Measurements from ENCODE around the gene ERGIC1.
"Not testable (repeated sequence)": the region's sequence is repeated elsewhere in the genome, so short reads cannot be mapped to it uniquely, and the experiment has no call there.

Gene ERGIC1

DNA sequence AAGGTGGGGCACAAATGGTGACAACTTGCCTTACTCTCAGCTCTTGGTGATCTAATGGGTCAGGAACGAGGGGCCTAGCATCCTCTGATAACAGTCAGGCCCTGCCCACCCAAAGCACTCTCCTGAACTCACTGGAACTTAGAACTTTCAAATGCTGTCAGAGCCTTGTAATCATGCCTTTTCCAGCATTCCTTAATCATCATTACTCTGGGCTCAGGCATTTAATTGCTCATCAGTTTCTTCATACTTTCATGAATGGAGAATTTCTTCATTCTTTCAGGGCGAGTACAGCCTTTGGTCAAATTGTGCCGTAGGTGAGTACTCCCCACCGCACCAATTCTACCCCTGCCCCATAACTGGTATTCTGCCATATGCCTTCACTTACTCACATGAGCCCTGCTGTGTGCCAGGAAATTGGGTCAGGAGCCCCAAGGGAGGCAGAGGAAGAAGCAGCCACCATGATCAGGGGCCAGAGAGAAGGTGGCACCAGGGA is 32.8 kb upstream of the ERGIC1 start:
- no peak for DNase-seq

DNA sequence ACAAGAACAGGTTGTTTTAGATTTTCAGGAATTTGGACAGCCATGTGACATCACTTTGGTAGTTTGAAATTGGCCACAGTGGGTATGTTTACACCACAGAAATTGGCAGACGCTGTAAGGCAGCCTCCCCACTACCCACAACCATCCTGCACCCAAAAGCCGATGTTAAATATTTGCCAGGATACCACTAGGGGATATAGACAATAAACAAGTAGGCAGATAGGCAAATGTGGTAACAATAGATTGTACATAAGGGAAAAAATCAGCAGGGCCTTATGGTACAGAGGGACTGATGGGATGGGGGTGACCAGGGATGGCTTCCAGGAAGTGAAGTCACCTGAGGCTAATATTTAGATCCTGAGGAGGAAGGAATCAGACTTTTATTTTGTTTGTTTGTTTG is 31.9 kb upstream of the ERGIC1 start:
- DNase-seq, result no peak

DNA sequence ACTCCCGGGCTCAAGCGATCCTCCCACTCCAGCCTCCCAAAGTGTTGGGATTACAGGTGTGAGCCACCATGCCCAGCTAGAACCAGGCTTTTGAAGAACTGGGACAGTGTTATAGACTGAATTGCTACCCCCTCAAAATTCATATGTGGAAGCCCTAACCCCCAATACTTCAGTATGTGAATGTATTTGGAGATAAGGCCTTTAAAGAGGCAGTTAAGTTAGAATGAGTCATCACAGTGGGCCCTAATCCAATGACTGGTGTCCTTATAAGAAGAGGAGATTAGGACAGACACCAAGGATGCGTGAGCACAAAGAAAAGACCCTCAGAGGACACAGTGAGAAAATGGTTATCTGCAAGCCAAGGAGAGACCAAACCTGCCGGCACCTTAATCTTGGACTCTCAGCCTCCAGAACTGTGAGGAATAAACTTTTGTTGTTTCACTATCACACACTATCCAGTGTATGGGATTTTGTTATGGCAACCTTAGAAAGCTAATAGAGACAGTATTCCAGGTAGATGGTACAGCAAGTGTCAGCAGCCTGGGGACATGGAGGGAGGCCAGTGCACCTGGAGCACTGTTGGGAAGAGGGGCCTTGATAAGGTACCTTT is 31.4 kb upstream of the ERGIC1 start:
- no peak for DNase-seq

DNA sequence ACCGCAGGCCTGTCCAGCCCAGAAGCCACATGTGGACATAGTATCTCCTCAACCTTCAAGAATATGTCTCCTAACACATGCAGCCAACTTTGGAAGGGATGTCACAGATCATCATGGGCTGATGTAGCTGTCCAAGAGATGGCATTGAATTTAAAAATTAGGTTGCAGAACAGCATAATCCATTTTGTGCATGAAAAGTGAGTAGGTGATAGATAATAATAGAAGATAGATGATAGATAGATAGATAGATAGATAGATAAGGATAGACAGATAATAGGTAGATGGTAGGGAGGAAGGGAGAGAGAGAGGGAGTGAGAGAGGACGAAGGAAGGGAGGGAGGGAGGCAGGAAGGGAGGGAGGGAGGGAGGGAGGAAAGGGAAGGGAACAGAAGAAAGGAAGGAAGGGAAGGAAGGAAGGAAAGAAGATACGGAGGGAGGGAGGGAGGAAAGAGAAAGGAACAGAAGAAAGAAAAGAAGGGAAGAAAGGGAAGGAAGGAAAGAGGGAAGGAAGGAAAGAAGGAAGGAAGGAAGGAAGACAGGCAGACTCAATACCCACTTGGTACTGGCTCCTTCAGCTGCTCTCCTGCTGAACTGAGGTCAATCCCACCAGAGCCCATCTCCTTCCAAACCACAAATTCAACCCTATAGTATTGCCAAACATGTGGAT is 28.9 kb upstream of the ERGIC1 start:
- DNase-seq, result no peak

DNA sequence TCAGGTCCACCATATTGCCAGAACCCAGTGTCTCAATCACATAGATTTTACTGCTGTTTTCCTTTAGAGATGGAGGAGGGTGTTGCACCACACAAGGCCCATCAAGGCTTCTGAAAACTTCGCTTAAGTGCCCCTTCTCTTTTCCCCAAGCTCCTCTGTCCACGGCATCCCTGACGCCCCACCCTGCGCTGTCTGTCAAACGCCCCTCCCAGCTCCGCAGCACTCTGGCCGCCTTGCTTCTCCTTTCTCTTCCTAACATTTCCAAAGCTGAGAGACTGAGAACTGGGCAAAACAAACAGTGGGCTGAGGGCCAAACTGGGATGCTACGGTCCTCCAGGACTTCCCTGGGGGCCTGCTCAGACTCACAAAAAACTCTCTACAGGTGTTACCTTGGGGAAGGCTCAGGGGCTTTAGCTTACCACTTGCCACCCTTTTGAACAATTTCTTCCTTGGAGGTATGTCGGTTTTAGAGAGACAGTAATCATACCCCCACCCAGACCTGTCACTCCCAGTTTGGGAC is 28.3 kb upstream of the ERGIC1 start:
- DNase-seq, result no peak

DNA sequence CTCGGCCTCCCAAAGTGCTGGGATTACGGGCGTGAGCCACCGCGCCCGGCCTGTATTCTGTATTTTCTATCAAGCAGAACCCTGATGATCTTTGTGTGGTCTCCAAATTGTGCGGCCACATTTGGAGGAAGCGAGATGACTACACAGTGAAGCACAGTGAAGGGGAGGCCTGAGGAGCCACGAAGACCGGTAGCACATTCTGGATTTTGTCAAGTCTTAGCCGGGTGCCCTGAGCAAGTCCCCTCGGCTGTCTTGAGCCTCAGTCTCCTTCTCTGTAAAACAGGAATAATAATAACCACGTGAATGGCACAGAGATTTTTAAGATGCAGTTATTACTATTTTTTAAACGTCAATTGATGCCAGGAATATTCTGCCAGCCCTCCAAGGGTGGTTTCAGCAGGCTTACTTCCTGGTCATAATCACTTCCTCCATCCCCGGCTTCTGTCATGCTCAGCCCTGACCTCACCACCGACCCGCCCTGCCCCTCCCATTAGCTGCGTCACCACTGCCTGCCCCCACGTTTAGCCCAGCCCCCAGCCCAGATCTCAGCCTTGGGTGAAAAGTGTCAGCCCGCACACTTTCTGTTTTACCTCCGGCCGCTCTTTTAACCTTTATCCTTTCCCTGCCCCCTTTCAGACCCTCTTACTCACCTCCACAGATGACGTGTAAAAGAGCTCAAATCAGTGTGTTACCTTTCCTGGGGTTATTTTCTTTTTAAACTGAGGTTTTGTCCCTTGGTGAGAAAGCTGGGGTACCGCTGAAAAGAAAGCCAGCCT is 27.0 kb upstream of the ERGIC1 start:
- DNase-seq, result peak; percentile 87

DNA sequence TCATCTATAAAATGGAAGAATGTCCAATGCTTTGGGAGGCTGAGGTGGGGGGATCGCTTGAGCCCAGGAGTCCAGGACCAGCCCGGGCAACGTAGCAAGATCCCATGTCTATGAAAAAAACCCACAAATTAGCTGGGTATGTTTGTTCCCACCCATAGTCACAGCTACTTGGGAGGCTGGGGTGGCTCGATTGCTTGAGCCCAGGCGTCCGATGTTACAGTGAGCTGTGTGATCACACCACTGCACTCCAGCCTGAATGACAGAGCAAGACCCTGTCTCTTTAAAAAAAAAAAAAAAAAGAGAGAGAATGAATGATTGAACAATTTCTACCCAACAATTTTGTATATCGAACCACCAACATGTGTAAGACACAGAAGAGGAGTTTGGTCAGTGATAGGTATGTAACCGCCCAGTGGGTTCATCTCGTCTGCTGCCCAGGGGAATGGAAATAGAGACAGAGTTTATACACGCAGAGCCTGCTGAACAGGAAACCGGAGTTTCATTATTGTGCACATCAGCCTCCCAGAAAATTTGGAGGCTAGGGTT is 26.2 kb upstream of the ERGIC1 start:
- no peak for DNase-seq

DNA sequence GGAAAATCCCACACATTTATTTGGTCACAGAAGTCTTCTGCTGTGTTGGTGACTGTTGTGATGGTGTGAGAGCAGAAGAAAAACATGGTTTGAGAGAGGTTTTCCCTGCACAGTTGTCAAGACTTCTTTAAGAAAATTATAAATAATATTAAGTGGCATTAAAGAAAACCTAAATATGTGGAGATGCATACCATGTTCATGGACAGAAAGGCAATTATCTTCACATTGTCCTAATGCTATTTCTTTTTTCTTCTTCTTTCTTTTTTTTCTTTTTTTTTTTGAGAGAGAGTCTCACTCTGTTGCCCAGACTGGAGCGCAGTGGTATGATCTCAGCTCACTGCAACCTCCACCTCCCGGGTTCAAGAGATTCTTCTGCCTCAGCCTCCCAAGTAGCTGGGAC is 24.3 kb upstream of the ERGIC1 start:
- no peak for DNase-seq

DNA sequence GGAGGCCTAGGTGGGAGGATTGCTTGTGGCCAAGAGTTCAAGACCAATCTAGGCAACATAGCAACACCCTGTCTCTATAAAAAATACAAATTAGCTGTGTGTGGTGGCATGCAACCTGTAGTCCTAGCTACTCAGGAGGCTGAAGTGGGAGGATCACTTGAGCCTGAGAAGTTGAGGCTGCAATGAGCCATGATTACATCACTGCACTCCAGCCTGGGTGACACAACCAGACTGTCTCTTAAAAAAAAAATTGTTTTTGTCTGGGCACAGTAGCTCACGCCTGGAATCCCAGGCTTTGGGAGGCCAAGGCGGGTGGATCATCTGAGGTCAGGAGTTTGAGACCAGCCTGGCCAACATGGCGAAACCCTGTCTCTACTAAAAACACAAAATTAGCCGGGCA is 23.1 kb upstream of the ERGIC1 start:
- not testable (repeated sequence) for DNase-seq

DNA sequence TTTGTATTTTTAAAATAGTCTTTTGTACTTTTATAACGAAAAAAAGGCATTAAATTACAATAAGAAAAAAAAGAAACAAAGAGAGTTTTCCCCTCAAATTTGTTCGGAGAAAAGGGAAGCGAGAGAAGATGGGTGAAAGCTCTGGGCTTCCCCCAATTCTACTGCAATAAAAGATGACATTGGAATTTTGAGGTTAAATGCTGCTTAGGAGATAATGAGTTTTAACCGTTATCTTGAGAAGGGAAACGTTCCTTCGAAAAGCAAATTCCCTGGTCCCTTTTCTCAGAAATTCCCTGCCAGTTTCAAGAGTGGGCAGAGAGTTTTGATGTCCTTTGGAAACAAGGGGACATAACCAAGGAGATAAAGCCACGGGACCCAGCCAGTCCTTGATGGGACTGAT is 18.4 kb upstream of the ERGIC1 start:
- no peak for DNase-seq

DNA sequence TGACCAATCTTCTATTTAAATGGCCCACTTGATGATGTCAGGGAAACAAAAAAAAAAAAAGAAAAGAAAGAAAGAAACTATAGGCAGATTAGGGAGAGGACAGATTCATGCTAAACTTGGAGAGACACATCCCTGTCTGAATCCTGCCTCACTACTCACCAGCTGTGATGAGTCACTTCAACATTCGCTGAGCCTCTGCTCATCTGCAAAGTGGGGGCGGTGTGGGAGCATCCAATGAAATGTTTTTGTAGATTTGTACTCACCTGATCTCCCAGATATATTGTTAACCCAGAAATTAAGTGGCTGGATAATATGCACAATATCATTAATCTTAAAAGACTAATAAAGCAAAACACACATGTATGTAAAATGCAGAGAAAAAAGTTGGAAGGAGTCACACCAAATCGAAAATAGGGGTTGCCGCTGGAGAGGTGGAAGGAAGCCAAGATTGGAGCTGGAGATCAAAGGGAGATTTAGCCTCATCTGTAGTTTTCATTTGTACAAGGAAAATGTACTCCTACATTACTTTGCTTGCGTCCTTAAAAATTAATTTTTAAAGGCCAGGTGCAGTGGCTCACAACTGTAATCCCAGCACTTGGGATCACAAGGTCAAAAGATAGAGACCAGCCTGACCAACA is 17.0 kb upstream of the ERGIC1 start:
- DNase-seq, result no peak

DNA sequence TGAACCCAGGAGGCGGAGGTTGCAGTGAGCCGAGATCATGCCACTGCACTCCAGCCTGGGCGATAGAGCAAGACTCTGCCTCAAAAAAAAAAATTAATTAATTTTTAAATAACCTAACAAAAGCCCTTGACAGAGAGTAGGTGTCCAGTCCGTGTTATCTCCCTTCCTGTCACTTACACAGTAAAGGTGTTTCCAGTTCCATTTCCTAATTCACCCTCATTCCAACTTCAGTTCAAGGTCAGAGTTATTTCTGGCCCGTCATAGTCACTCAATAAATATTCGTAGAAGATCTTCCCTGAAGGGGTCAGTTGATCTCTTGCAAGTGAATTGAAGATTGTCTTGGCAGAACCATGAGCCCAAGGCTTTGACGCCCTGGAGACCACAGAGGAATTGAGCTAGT is 16.4 kb upstream of the ERGIC1 start:
- DNase-seq, result no peak

DNA sequence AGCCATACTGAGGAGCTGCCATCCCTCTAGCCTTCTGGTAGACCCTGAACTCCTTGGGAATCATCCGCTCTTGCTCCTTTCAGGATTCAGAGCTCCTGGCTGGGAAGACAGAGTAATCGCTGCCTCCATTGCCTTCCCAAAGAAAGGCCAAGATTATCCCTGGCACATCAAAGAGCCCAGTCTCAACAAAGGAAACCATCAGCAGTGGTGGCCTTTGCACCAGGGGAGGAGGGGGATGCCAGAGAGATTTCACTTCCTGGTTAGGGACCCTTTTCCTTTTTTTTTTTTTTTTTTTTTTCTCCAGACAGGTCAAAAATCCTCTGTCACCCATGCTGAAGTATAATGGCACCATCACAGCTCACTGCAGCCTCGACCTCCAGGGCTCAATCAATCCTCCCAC is 16.0 kb upstream of the ERGIC1 start:
- DNase-seq, result no peak

DNA sequence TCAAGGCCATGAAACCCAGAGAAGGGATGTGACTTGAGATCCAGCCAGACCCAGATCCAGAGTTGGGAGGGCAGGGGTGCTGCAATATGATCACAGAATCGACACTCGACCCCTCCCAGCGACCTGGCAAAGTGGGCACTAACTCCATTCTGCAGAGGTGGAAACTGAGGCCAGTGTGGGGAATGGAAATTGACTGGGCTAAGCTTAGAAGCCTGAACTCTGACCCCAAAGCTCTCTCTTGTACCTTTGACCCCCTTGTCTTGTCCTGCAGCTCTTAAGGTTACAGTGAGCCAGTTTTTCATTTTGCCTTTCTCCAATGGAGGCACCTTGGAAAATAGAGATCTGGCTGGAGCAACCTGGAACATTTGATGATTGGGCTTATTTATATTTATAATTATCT is 14.5 kb upstream of the ERGIC1 start:
- DNase-seq, result no peak

DNA sequence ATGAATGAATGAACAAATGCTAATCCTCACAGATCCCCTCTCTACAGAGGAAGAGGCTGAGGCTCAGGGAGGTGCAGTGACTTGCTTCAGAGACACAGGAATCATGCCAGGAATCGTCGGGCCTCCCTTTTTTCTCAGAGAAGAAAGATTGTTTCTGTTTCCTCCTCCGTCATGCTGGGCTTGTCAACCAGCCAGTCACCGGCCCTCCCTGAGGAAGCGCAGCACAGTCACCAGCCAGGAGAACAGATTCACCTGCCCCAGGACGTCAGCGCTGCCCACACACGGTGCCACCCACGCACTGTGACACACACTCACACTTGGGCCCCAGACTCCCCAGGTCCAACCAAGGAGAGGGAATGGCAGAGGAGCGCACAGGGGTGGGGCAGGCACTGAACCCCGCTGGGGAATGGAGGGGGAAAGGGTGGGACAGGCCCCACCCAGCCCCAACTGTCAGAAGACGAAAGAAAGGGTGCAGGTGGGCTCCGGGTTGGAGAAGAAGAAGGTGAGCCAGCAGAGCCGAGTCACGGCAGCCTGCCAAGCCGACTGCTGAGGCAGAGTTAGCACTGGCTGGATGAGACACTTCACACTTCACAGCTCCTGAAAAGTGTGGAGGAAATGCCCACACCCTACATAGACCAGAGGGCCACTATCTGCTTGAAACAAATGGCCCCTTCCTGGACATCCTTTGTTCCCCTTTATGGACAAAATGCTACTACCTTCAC is 13.8 kb upstream of the ERGIC1 start:
- DNase-seq, result peak in 1 of 2 donors; percentile 38

DNA sequence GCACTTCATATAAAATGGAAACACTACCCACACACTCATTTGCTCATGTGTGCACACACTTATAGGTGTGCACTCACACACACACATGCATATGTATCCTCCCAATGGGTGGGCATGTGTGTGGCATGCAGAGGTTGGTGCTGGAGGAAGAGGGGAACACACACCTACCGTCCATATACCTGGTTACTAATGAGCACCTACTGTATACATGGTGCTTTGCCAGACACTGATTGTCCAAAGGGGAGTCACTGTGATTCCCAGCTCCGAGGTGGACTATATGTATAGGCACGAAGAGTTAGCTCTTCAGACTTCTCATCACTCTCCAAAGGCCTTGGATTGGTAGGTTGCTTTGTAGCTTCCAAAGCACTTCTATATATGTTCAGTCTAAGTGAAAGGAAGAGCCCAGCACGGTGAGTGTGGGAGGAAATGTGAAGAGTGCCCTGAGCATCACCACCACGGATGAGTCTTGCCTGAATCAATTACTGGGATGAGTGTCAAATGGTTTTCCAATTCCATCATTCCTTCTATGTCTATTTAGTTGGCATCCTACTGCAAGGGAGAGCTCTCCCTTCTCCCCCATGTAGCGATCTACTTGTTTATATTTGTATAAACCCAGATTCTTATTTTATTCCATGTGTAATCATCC is 12.6 kb upstream of the ERGIC1 start:
- DNase-seq, result no peak

DNA sequence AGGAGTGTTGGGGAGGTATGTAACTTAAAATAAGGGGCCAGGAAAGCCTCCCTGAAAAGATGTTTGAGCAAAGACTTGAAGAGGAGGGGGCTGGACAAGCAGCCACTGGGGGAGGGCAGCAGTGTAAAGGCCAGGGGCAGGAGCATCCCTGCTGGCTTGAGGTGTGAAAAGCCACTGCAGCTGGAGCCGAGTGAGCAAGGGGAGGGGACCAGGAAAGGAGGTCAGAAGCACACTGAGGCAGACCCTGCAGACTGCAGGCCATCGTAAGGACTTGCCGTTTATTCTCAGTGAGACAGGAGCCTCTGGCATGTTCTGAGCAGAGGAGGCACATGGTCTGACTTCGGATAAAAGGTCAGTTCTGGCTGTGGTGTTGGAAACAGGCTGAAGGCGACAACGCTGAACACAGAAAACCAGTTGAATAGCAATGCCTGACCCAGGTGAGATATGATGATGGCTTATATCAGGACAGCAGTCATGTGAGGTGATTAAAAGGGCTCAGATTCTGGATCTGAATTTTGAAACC is 10.2 kb upstream of the ERGIC1 start:
- no peak for DNase-seq

DNA sequence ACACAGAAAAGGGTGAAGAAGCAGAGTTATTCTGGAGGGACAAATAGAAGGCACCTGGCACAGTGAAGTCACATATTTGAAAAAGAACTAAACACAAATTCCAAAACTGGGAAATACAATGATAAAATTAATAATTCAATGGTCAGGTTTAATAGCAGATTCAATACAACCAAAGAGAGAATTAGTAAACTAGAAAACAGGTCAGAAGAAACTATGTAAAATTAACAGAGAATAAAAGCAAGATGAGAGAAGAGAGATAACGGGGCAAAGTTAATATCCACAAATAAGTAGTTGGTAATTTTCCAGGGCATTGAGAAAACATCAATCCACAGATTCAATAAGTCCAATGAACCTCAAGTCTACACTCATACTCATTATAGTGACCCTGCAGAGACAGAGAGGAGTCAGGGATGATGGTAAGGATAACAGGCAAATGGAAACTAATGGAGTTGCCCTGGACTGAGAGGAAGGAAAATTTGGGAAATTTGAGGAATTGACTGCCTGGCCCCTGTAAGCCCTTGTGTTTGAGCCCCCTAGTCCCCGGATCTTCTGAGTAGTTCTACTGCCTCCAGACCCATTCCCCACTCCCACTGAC is 8.3 kb upstream of the ERGIC1 start:
- no peak for DNase-seq

DNA sequence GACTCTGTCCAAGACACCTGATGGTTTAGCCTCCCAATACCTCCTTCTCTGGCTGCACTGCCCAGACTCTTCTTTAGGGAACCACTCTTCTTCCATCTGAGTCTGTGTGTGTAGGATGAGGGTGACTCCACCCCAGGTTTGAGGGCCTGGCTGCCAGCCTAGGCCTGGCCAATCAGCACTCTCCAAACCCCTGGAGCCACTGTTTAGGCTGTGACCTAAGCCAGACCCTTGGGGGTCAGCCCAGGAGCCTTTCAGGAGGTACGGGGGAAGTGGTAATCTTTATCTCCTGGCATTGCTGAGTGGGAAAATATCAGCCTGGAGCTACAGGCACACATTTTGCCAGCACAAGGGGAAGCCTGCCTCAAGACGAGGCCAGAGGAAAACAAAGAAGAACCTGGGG is 6.2 kb upstream of the ERGIC1 start:
- no peak for DNase-seq

DNA sequence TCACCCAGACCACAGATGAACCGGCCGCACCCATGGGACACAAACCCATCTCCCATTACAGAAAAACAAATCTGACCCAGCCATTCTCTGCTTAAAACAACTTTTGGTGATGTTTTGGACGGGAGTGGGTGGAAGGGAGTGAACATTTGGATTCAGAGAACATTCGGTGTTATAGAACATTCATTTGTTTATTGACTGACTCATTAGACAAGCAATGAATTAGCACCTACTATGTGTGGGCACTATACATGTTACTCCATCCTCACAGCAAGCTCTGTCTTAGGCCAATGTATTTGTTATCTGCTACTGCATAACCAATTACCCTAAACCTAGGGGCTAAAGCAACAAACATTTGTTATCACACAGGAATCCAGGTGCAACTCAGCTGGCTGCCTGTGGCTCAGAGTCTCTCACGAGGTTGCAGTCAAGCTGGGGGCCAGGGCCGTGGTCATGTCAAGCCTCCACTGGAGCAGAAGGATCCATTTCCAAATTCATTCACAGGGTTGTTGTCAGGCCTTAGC is 5.1 kb upstream of the ERGIC1 start:
- no peak for DNase-seq

DNA sequence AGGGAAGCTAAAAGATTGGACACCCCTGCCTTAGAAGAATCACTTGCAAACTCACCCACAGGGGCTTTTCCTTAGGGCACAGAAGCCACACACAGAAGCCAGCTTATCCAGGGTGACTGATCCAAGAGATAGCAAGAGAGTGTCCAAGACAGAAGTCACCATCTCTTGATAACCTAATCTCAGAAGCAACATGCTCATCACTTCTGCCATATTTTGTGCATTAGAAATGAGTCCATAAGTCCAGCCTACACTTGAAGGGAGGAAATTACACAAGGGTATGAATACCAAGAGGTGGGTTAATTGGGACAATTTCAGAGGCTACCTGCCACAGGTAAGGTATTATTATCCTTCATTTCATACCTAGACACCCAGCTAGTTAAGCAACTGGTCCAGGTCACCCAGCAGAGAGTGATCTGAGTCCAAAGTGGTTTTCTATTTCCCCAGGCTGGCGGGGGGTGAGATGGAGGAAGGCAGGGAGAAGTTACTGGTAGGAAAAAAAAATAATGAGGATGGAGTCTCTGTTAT is 3.7 kb upstream of the ERGIC1 start:
- DNase-seq, result no peak
